Spleen (tissue), 11 donors: ENCODE measurements around the gene MT1F. TPM values are rescaled to one million over a fixed set of nuclear protein-coding genes. Genes with fewer than 3 reads are reported as not detected.

Source experiments
- DNase-seq: peaks from one replicate; pipeline ENCODE4 v3.0.0-alpha.2; 2020
- H3K27ac ChIP-seq, 8 donors: fragments of 200-600 bp; sonication (generic) in 7 of 8; 1 replicate in 4 of 8; 2 replicates in 4 of 8; pipeline versions ENCODE4 v1.5.0 to v1.8.0; 2016 to 2021; ENCODE audit warnings: inconsistent platforms in 4 of 8, mild to moderate bottlenecking in 4 of 8, moderate library complexity in 1 of 8
- H3K27me3 ChIP-seq, 7 donors: fragments of 200-600 bp; sonication (generic) in 6 of 7; replicated peaks in 1 of 7; 1 replicate in 4 of 7; 2 replicates in 3 of 7; pipeline versions ENCODE4 v1.5.0 to v1.8.0; 2016 to 2021; ENCODE audit warnings: inconsistent platforms in 3 of 7, mild to moderate bottlenecking in 1 of 7
- H3K36me3 ChIP-seq, 6 donors: fragments of 200-600 bp; sonication (generic) in 5 of 6; 1 replicate in 4 of 6; 2 replicates in 2 of 6; pipeline versions ENCODE4 v1.5.0 to v1.8.0; 2016 to 2021; ENCODE audit warnings: inconsistent platforms in 2 of 6
- H3K4me1 ChIP-seq, 6 donors: fragments of 200-600 bp; sonication (generic) in 5 of 6; 1 replicate in 3 of 6; 2 replicates in 3 of 6; pipeline versions ENCODE4 v1.5.0 to v1.8.0; 2016 to 2021; ENCODE audit warnings: inconsistent platforms in 3 of 6
- H3K4me3 ChIP-seq, 8 donors: fragments of 200-600 bp; sonication (generic) in 7 of 8; 1 replicate in 4 of 8; 2 replicates in 4 of 8; pipeline versions ENCODE4 v1.5.0 to v1.8.0; 2016 to 2021; ENCODE audit warnings: inconsistent platforms in 4 of 8, mild to moderate bottlenecking in 4 of 8, moderate library complexity in 2 of 8
- H3K9me3 ChIP-seq, 8 donors: fragments of 200-600 bp; sonication (generic) in 7 of 8; 1 replicate in 4 of 8; 2 replicates in 4 of 8; pipeline versions ENCODE4 v1.5.0 to v1.8.0; 2016 to 2021; ENCODE audit warnings: inconsistent platforms in 4 of 8
- CTCF ChIP-seq, 11 experiments: fragments of 200-600 bp in 7 of 11; fragments of 450-650 bp in 4 of 11; sonication (generic) in 4 of 11; IDR thresholded peaks in 8 of 11; conservative IDR thresholded peaks in 3 of 11; 1 replicate in 7 of 11; 2 replicates in 4 of 11; pipeline versions ENCODE4 v1.4.0 to v1.8.0; 2016 to 2021; ENCODE audit warnings: antibody characterized with exemption in 11 of 11, inconsistent platforms in 4 of 11, mild to moderate bottlenecking in 1 of 11
- POLR2A ChIP-seq, 3 donors: fragments of 450-650 bp; IDR thresholded peaks; one replicate each; pipeline ENCODE4 v1.5.1; 2017; ENCODE audit warnings: antibody characterized with exemption in 3 of 3, mild to moderate bottlenecking in 1 of 3
- POLR2AphosphoS5 ChIP-seq, 3 donors: sonication (generic); formaldehyde crosslinking; IDR thresholded peaks; one replicate each; pipeline ENCODE4 v1.5.1; 2017; ENCODE audit warnings: antibody characterized with exemption in 3 of 3
- WGBS, 5 donors: extraction: QIAGEN DNeasy Blood & Tissue Kit in 3 of 5; methylation state at CpG; one replicate each; pipeline versions ENCODE4 v1.1.5 to v1.1.7; 2013 to 2018; 5-methylcytosine and 5-hydroxymethylcytosine counted together
- intact Hi-C: fragments of 100-400 bp; cut with DNase I; formaldehyde crosslinking; loops from one replicate; pipeline ENCODE4 v1.15.0; 2023; ENCODE audit warnings: low total_unique reads
- polyA plus RNA-seq, 3 donors: library from polyadenylated mRNA; stranded (reverse); fragments of 200-250 nt; gene quantifications; one replicate each; pipeline ENCODE4 v1.2.1, GENCODE V29; 2013
- total RNA-seq, 7 donors: library from RNA; depleted of rRNA in 3 of 7; stranded (reverse); fragments of >200 nt in 3 of 7; fragmentation: NEBNext Ultra II Directional in 4 of 7; extraction: Animal tissue kit (Norgen Biotek cat#: 25700) in 4 of 7; gene quantifications; one replicate each; pipeline versions ENCODE4 v1.1.0 to v1.2.1, GENCODE V29; 2016 to 2021
- donor health status: healthy with polysubstance abuse.
- donor health status: DM: no; HTN: no; CAD: no; lungs with moderate emphysema.
- donor health status: DM: no; HTN: no; CAD: no.
- donor health status: Bipolar disorder and iron deficiency.
- donor health status: healthy.
- donor health status: DM: no; HTN: no; CAD: no.
- donor health status: DM: yes; HTN: yes; CAD: no.

MT1F gene
- total and polyA plus RNA-seq, 10 donors = 6.4 to 21.0 (median 15.6) TPM

- Histone ChIP-seq H3K4me1 (peaks cover 0 to 2% (median 0%) of the 10 kb centered on the region in 6 donors), H3K27me3 (peaks cover 0 to 68% (median 11%) of the 10 kb centered on the region in 7 donors), H3K9me3 (no peaks in the 10 kb centered on the region), H3K4me3 (no peak overlapping the region), H3K36me3 (no peaks in the 10 kb centered on the region), H3K27ac (no peak overlapping the region)
- DNase-seq = peak; percentile 47
- TF ChIP-seq POLR2A (IDR thresholded peaks at IDR 0.05) (no peak), POLR2AphosphoS5 (IDR thresholded peaks at IDR 0.05) (no peak), CTCF (IDR thresholded peaks at IDR 0.05 in 8 of 11, conservative IDR thresholded peaks at IDR 0.05 in 3 of 11) (no peak)
- intact Hi-C loops = no loop called here
- WGBS, 5 donors = 91 to 96% (median 94%) methylated on average over 2 of the region's 2 CpGs
Observed at GRCh38 chr16:56649271-56649670, 8.5 kb upstream of the MT1F start.

GRCh38 chr16:56649820-56650219, 7.9 kb upstream of the MT1F start:
- no peak for DNase-seq
- Histone ChIP-seq H3K4me1 (no peaks in the 10 kb centered on the region), H3K9me3 (no peaks in the 10 kb centered on the region), H3K4me3 (no peak overlapping the region), H3K36me3 (no peaks in the 10 kb centered on the region), H3K27me3 (peaks cover 0 to 62% (median 11%) of the 10 kb centered on the region in 7 donors), H3K27ac (no peak overlapping the region)
- no peak for TF ChIP-seq POLR2AphosphoS5 (IDR thresholded peaks at IDR 0.05)
- TF ChIP-seq CTCF (IDR thresholded peaks at IDR 0.05 in 8 of 11, conservative IDR thresholded peaks at IDR 0.05 in 3 of 11) = no peak
- no peak for TF ChIP-seq POLR2A (IDR thresholded peaks at IDR 0.05)
- WGBS, 5 donors = 82 to 87% (median 83%) methylated on average over 3 of the region's 3 CpGs
- intact Hi-C loops = no loop called here

- intact Hi-C loops = no loop called here
- 65 to 89% (median 78%) methylated on average over 6 to 7 of the region's 7 CpGs for WGBS, 5 donors
- TF ChIP-seq POLR2A (IDR thresholded peaks at IDR 0.05) = no peak
- no peak for TF ChIP-seq POLR2AphosphoS5 (IDR thresholded peaks at IDR 0.05)
- no peak for TF ChIP-seq CTCF (IDR thresholded peaks at IDR 0.05 in 8 of 11, conservative IDR thresholded peaks at IDR 0.05 in 3 of 11)
- Histone ChIP-seq H3K4me1 (no peaks in the 10 kb centered on the region), H3K27ac (no peak within 1 kb of the TSS), H3K27me3 (peaks cover 0 to 48% (median 11%) of the 10 kb centered on the region in 7 donors), H3K36me3 (no peaks in the 10 kb centered on the region), H3K4me3 (no peak within 1 kb of the TSS), H3K9me3 (no peaks in the 10 kb centered on the region)
- DNase-seq = no peak
Observed at GRCh38 chr16:56651586-56651985, 6.2 kb upstream of the MT1F start, which contains the start of gene MT1B. Gene MT1B (plus strand): TSS chr16:56651886. CDS start chr16:56651954, 68 bp downstream.

GRCh38 chr16:56652600-56652999, 5.2 kb upstream of the MT1F start:
- WGBS, 5 donors = 44 to 67% (median 58%) methylated on average over 1 of the region's 1 CpG
- TF ChIP-seq POLR2A (IDR thresholded peaks at IDR 0.05) = no peak
- no peak for TF ChIP-seq CTCF (IDR thresholded peaks at IDR 0.05 in 8 of 11, conservative IDR thresholded peaks at IDR 0.05 in 3 of 11)
- TF ChIP-seq POLR2AphosphoS5 (IDR thresholded peaks at IDR 0.05) = no peak
- no peaks in the 10 kb centered on the region for H3K36me3 ChIP-seq

More at GRCh38 chr16:56652600-56652999, 5.2 kb upstream of the MT1F start:
- H3K4me3 ChIP-seq = no peak overlapping the region
- intact Hi-C loops = no loop called here
- peaks cover 0 to 6% (median 4%) of the 10 kb centered on the region in 6 donors for H3K4me1 ChIP-seq
- no peak for DNase-seq
- H3K9me3 ChIP-seq = no peaks in the 10 kb centered on the region
- H3K27me3 ChIP-seq = peaks cover 0 to 42% (median 11%) of the 10 kb centered on the region in 7 donors
- no peak overlapping the region for H3K27ac ChIP-seq
